LNCAP (cell line): ENCODE results near the gene CNOT9.

Source experiments
- CTCF ChIP-seq: fragments of 450-650 bp; IDR thresholded peaks from 2 replicates; pipeline ENCODE4 v1.5.1; 2017; ENCODE audit warnings: mild to moderate bottlenecking

The CNOT9 gene, protein sequence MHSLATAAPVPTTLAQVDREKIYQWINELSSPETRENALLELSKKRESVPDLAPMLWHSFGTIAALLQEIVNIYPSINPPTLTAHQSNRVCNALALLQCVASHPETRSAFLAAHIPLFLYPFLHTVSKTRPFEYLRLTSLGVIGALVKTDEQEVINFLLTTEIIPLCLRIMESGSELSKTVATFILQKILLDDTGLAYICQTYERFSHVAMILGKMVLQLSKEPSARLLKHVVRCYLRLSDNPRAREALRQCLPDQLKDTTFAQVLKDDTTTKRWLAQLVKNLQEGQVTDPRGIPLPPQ

DNA sequence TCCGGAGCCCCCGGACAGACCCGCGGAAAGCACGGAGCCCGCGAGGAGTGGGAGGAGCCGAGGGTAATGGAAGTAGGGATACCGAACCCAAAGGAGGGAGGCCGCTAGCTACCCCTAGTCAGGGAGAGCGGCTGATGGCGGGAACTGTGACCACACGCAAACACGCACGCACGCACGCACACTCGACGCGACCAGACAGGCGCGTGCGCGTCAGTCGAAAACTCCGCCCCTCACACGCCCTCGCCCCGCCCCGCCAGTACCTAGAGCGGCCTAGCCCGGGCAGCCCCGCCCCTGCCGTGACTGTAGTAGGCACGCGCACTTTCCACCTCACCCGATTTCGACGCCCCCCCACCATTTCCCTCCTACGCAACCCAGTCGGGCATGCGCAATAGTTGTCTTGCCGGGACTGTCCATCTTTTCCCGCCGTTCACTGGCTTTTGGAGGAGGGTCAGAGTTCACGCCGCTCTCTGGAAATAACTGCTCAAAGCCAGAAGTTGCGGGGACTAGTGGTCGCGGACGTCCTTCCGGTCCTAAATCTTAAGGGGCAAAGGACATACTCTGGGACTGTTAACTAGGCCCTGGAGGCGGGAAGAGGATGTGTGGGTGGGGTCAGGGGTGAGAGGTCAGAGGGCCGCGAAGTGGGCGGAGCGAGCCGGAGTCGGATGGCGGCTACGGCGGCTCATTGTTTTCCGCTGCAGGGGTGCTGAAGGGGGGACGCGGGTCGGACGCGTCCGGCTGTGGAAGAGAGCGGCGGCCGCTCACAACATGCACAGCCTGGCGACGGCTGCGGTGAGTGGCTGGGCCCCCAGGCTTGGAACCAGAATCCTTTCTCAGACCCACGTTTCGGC, at the start of gene CNOT9, which contains the start of gene USP37:
TSS of gene CNOT9 (plus strand) at position 650 of the 848 bp plus-strand sequence. CDS start at position 766, 116 bp downstream.
TSS of gene USP37 (minus strand) at position 162 of the 848 bp plus-strand sequence. CDS start 9,698 bp downstream, outside the sequence.
- no peak for TF ChIP-seq CTCF

DNA sequence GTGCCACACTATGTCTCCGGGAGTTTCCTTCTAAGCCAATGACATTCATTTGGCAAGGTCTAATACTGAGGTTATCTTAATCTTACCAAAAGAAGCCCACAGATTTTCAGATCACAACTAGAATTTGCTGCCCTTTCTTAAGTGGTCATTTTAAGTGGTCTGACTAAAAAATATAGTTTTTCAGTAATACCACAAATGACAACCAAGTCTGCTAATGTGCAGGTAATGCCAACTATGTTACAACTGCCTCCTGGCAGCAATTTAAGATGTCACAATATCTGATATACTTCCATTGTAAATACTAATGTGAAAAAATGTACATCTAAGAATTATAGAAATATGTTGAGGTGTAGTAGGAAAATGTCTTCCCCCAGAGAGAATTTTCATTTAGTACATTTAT, 49.8 kb upstream of the CNOT9 start:
- TF ChIP-seq CTCF: no peak

- no peak for TF ChIP-seq CTCF
These were observed 45.0 kb upstream of the CNOT9 start for GRCh38 chr2:218523651-218524050.

DNA sequence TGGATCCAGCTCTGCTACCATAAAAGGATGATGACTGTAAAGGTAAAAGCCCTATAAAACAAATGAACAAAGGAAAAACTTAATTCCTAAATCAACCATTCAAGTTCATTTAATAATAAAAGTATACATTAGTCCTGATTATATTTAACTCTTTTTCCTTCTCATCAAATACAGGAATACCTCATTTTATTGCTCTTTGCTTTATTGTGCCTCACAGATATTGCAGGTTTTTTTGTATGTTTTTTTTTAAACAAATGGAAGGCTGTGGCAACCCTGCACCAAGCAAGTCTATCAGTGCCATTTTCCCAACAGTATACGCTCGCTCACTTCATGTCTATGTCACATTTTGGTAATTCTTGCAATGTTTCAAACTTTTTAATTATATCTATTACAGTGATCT, 38.6 kb upstream of the CNOT9 start:
- TF ChIP-seq CTCF: no peak

GRCh38 chr2:218536804-218537494, 31.7 kb upstream of the CNOT9 start:
- no peak for TF ChIP-seq CTCF

GRCh38 chr2:218540015-218540414, 28.6 kb upstream of the CNOT9 start:
- no peak for TF ChIP-seq CTCF

GRCh38 chr2:218546012-218546411, 22.6 kb upstream of the CNOT9 start:
- TF ChIP-seq CTCF: no peak
